Astrocyte (in vitro differentiated cells and primary cell): ENCODE measurements around the gene RIMOC1. TPM values are rescaled to one million over a fixed set of nuclear protein-coding genes. Genes with fewer than 3 reads are reported as not detected.

Experiments used
- DNase-seq: peaks from one replicate; pipeline ENCODE4 v3.0.0-alpha.2; 2010; ENCODE audit warnings: low read depth
- FAIRE-seq: peaks from 2 replicates; lab custom pipeline; 2011; peaks lifted over from hg19 to GRCh38; lab: Jason Lieb, UNC
- H2AFZ ChIP-seq: 2 replicates; pipeline ENCODE4 v1.6.0; 2012; ENCODE audit warnings: low read depth, low read length, inconsistent platforms
- H3K27ac ChIP-seq: 2 replicates; pipeline ENCODE4 v1.5.1; 2011; ENCODE audit warnings: low read depth, low read length, inconsistent platforms
- H3K27me3 ChIP-seq: 2 replicates; pipeline ENCODE4 v1.6.0; 2011; ENCODE audit warnings: low read length, inconsistent platforms; ENCODE audit not compliant: insufficient read depth
- H3K36me3 ChIP-seq: 2 replicates; pipeline ENCODE4 v1.5.1; 2011; ENCODE audit warnings: low read length, inconsistent platforms; ENCODE audit not compliant: insufficient read depth
- H3K4me1 ChIP-seq: 2 replicates; pipeline ENCODE4 v1.5.1; 2011; ENCODE audit warnings: low read length, inconsistent platforms; ENCODE audit not compliant: insufficient read depth
- H3K4me2 ChIP-seq: 2 replicates; pipeline ENCODE4 v1.6.0; 2012; ENCODE audit warnings: low read length, inconsistent platforms
- H3K4me3 ChIP-seq: 2 replicates; pipeline ENCODE4 v1.5.1; 2011; ENCODE audit warnings: low read depth, mild to moderate bottlenecking, low read length, inconsistent platforms; ENCODE audit not compliant: insufficient read depth
- H3K79me2 ChIP-seq: 2 replicates; pipeline ENCODE4 v1.6.0; 2012; ENCODE audit warnings: mild to moderate bottlenecking, low read length, inconsistent platforms; ENCODE audit not compliant: insufficient read depth
- H3K9ac ChIP-seq: 2 replicates; pipeline ENCODE4 v1.6.0; 2012; ENCODE audit warnings: mild to moderate bottlenecking, low read length, inconsistent platforms
- H3K9me3 ChIP-seq: 2 replicates; pipeline ENCODE4 v1.5.1; 2012; ENCODE audit warnings: low read depth, mild to moderate bottlenecking, low read length, inconsistent platforms; ENCODE audit not compliant: insufficient read depth
- H4K20me1 ChIP-seq: 2 replicates; pipeline ENCODE4 v1.6.0; 2012; ENCODE audit warnings: low read length, inconsistent platforms; ENCODE audit not compliant: insufficient read depth
- H3K27ac Mint-ChIP-seq: one replicate; pipeline ENCODE4 v1.8.0; 2021; ENCODE audit warnings: mild to moderate bottlenecking, mixed read lengths; ENCODE audit not compliant: unreplicated experiment
- H3K27me3 Mint-ChIP-seq: one replicate; pipeline ENCODE4 v1.8.0; 2021; ENCODE audit warnings: low read depth, mixed read lengths; ENCODE audit not compliant: unreplicated experiment
- H3K36me3 Mint-ChIP-seq: one replicate; pipeline ENCODE4 v1.8.0; 2021; ENCODE audit warnings: low read depth, mixed read lengths; ENCODE audit not compliant: unreplicated experiment
- H3K4me1 Mint-ChIP-seq: one replicate; pipeline ENCODE4 v1.8.0; 2021; ENCODE audit warnings: low read depth, mixed read lengths; ENCODE audit not compliant: unreplicated experiment
- H3K4me3 Mint-ChIP-seq: one replicate; pipeline ENCODE4 v1.8.0; 2021; ENCODE audit warnings: mild to moderate bottlenecking, moderate library complexity, mixed read lengths; ENCODE audit not compliant: unreplicated experiment
- H3K9me3 Mint-ChIP-seq: one replicate; pipeline ENCODE4 v1.8.0; 2021; ENCODE audit warnings: mild to moderate bottlenecking, mixed read lengths; ENCODE audit not compliant: unreplicated experiment
- EZH2 ChIP-seq: IDR thresholded peaks from 2 replicates; pipeline ENCODE4 v1.6.1; 2012; ENCODE audit warnings: mild to moderate bottlenecking, low read length, inconsistent platforms; ENCODE audit not compliant: insufficient read depth
- total RNA-seq: library from RNA; stranded (reverse); gene quantifications from 2 replicates; pipeline ENCODE4 v1.2.1, GENCODE V29; 2021
- TF ChIP-seq, protein P1 (sequence below): IDR thresholded peaks from 2 replicates; pipeline ENCODE4 v1.5.1; 2011; ENCODE audit warnings: low read depth, mild to moderate bottlenecking, inconsistent platforms, low read length, moderate library complexity; ENCODE audit not compliant: insufficient read depth

The RIMOC1 gene
- total RNA-seq, 1 donor from 2014 or later = 36.3 TPM

GRCh38 chr5:41891066-41891707 is 13.0 kb upstream of the RIMOC1 start:
- no peak for FAIRE-seq
- Histone ChIP-seq H3K9ac (no peak overlapping the region), H3K9me3 (no peaks in the 10 kb centered on the region), H3K36me3 (no peaks in the 10 kb centered on the region), H3K4me3 (no peak overlapping the region), H3K4me2 (no peak overlapping the region), H4K20me1 (no peaks in the 10 kb centered on the region), H3K79me2 (no peaks in the 10 kb centered on the region), H3K4me1 (no peaks in the 10 kb centered on the region), H3K27me3 (peaks cover 6% of the 10 kb centered on the region), H2AFZ (no peak overlapping the region), H3K27ac (no peak overlapping the region)
- no peaks in the 10 kb centered on the region for H3K36me3 Mint-ChIP-seq
- H3K9me3 Mint-ChIP-seq = peaks cover 2% of the 10 kb centered on the region
- no peak overlapping the region for H3K4me3 Mint-ChIP-seq
- H3K27me3 Mint-ChIP-seq = peaks cover 16% of the 10 kb centered on the region
- H3K4me1 Mint-ChIP-seq = peaks cover 2% of the 10 kb centered on the region
- no peak overlapping the region for H3K27ac Mint-ChIP-seq
- TF ChIP-seq, protein P1, sequence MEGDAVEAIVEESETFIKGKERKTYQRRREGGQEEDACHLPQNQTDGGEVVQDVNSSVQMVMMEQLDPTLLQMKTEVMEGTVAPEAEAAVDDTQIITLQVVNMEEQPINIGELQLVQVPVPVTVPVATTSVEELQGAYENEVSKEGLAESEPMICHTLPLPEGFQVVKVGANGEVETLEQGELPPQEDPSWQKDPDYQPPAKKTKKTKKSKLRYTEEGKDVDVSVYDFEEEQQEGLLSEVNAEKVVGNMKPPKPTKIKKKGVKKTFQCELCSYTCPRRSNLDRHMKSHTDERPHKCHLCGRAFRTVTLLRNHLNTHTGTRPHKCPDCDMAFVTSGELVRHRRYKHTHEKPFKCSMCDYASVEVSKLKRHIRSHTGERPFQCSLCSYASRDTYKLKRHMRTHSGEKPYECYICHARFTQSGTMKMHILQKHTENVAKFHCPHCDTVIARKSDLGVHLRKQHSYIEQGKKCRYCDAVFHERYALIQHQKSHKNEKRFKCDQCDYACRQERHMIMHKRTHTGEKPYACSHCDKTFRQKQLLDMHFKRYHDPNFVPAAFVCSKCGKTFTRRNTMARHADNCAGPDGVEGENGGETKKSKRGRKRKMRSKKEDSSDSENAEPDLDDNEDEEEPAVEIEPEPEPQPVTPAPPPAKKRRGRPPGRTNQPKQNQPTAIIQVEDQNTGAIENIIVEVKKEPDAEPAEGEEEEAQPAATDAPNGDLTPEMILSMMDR = no peak
- no peak for TF ChIP-seq EZH2
- no peak for DNase-seq

GRCh38 chr5:41892031-41892430 is 12.1 kb upstream of the RIMOC1 start:
- peaks cover 2% of the 10 kb centered on the region for H3K9me3 Mint-ChIP-seq
- Histone ChIP-seq H3K27me3 (peaks cover 6% of the 10 kb centered on the region), H3K4me3 (no peak overlapping the region), H3K27ac (no peak overlapping the region), H3K4me1 (no peaks in the 10 kb centered on the region), H3K9me3 (no peaks in the 10 kb centered on the region), H3K9ac (no peak overlapping the region), H2AFZ (no peak overlapping the region), H3K4me2 (no peak overlapping the region), H3K79me2 (no peaks in the 10 kb centered on the region), H4K20me1 (no peaks in the 10 kb centered on the region), H3K36me3 (no peaks in the 10 kb centered on the region)
- peaks cover 20% of the 10 kb centered on the region for H3K27me3 Mint-ChIP-seq
- no peak overlapping the region for H3K4me3 Mint-ChIP-seq
- DNase-seq = no peak
- no peak for TF ChIP-seq EZH2
- TF ChIP-seq, protein P1 = no peak
- no peak for FAIRE-seq
- H3K27ac Mint-ChIP-seq = no peak overlapping the region
- no peaks in the 10 kb centered on the region for H3K36me3 Mint-ChIP-seq
- peaks cover 2% of the 10 kb centered on the region for H3K4me1 Mint-ChIP-seq

- no peaks in the 10 kb centered on the region for H3K36me3 Mint-ChIP-seq
- no peak for TF ChIP-seq EZH2
- no peak overlapping the region for H3K4me3 Mint-ChIP-seq
- H3K9ac ChIP-seq = no peak overlapping the region
- no peaks in the 10 kb centered on the region for H3K36me3 ChIP-seq
- FAIRE-seq (no peak), DNase-seq (no peak)
- H3K4me2 ChIP-seq = no peak overlapping the region
- no peaks in the 10 kb centered on the region for H3K9me3 ChIP-seq
- H3K27me3 Mint-ChIP-seq = peaks cover 24% of the 10 kb centered on the region
- no peaks in the 10 kb centered on the region for H3K4me1 ChIP-seq
- H3K27me3 ChIP-seq = peaks cover 6% of the 10 kb centered on the region
- no peak overlapping the region for H3K27ac ChIP-seq
- H3K79me2 ChIP-seq = no peaks in the 10 kb centered on the region
- no peaks in the 10 kb centered on the region for H4K20me1 ChIP-seq
- no peak overlapping the region for H2AFZ ChIP-seq
- no peak overlapping the region for H3K4me3 ChIP-seq
- H3K27ac Mint-ChIP-seq = no peak overlapping the region
- H3K9me3 Mint-ChIP-seq = peaks cover 2% of the 10 kb centered on the region
- peaks cover 2% of the 10 kb centered on the region for H3K4me1 Mint-ChIP-seq
Measured at GRCh38 chr5:41893074-41893851, 10.9 kb upstream of the RIMOC1 start.
